ENCODE measurements around the gene L3MBTL2.

The L3MBTL2 gene

DNA sequence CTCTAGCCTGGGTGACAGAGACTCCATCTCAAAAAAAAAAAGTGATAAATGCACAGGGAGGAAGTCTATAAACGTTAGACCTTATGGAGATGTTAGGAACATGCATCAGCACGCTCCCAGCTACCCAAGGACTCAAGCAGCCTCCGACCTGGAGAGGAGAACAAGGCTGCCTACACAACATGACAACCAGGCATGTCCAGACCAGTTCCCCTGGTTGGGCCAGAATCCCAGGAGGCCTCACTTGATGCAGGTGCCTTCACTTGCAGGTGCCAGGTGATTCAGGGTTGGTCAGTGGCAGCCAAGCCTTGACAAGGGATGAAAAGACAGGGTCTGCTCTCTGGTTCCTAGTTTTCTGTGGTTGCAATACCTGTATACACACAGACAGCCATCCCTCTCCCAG, 75.0 kb downstream of the L3MBTL2 start:
- DNase-seq = no peak

DNA sequence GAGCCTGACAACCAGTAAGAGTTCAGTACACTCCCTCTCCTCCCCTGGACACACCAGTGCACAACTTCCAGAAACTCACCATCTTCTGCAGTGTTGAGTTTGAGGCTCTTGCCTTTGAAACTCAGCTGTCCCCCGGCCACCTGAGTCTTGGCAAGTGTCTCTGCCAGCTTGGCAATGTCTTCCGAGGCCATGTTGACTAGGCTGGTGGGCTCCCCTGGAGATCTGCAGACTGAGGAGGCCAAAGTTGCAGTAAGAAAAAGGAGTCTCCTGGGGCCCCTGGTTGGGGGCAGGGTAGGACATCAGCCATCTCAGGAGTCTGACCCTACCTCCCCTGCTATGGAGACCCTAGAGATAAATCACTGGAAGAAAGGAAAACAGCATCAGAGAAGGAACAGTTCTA, 75.7 kb downstream of the L3MBTL2 start:
- no peak for DNase-seq

Measured in hematopoietic multipotent progenitor cell treated with erythropoietin and hydrocortisone succinate and interleukin-3 and kit ligand, for 6 days (in vitro differentiated cells).